Activated CD8-positive, alpha-beta memory T cell treated with anti-CD3 and anti-CD28 coated beads for 24 hours (primary cell): ENCODE results near the gene ZSWIM8.
A peak's percentile ranks its signal among the peaks of the same experiment; 100 is the strongest.
"Not testable (repeated sequence)": the region's sequence is repeated elsewhere in the genome, so short reads cannot be mapped to it uniquely, and the experiment has no call there.

Source experiments
- DNase-seq: peaks from one replicate; pipeline ENCODE4 v3.0.0-alpha.2; 2020

Gene ZSWIM8

DNA sequence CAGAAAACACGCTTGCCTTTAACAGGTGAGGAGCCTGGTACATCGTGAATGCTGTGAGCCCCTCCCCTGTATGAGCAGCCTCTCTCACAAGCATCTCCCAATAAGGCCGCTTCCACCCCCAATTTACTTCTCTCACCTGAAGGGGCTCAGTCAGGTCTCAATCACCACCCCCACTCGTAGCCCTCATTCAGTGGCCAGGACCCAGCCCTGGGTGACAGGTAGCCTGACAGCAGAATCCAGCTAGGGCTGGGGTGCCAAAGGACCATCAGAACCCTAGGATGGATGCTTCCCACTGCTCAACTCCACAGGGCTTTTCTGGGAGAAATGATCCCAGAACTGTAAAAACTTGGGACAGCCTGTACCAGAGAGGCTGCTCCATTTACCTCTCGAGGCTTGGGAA is 32.4 kb downstream of the ZSWIM8 start:
- DNase-seq, result no peak

GRCh38 chr10:73818402-73818801 is 33.0 kb downstream of the ZSWIM8 start:
- no peak for DNase-seq

DNA sequence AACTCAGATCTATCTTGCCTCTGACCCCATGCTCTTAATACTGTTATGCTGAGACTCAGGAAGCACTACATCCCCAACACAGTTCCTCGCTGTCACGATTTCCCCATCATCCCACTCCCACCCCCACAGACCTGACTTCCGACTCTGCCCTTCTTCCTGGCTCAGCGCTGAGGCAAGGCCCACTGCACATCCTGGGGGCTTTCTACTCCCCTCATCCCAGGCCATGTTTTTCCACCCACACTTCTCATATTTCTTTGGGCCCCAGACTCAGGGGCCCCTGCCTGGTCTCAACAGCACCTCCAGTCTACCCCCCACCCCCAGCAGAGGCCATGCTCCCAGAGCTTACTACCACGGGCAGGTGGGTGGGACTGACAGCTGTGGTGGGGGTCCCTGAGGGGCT is 33.7 kb downstream of the ZSWIM8 start:
- DNase-seq, result no peak

DNA sequence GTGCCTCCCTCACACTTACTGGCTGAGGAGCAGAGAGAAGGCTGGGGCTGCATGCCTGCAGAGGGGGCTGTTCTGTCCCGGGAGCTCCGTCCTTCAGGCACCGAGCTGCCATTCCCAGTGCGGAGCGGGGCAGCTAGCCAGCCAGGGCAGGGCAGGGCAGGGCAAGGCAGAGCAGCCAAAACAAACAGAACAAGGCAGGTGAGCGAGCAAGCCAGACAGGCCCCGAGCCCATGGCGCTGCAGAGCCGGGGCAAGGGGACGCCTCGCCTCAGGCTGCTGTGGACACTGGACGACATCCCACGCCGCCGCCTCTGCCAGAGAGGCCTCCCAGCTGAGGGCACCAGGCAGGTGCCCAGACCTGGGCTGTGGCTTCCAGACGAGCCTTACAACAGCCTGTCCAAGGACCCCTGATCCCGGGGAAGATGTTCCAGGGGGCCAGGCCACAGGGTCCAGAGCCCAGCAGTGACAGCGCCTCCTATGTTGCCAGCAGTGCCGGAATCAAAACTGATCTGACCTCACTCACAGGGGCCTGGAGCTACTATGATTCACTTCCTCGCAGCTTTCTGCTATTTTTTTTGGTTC is 34.2 kb downstream of the ZSWIM8 start:
- DNase-seq, result no peak

GRCh38 chr10:73823391-73823790 is 38.0 kb downstream of the ZSWIM8 start:
- DNase-seq, result no peak

- no peak for DNase-seq
Measured at GRCh38 chr10:73824146-73824725, 38.8 kb downstream of the ZSWIM8 start.

GRCh38 chr10:73827346-73828089 is 42.1 kb downstream of the ZSWIM8 start:
- DNase-seq, result no peak

GRCh38 chr10:73828161-73828560 is 42.8 kb downstream of the ZSWIM8 start:
- no peak for DNase-seq

DNA sequence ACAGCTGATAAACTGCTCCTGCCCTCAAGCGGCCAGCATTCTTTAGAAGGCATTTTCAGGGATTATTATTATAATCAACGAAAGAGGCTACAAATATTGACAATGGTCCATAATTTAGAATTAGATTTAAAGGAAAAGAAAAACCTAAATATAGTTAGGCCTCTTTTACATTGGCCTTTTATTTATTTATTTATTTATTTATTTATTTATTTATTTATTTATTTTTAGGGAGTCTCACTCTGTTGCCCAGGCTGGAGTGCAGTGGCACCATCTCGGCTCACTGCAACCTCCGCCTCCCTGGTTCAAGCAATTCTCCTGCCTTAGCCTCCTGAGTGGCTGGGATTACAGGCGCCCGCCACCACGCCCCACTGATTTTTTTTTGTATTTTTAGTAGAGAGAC is 43.7 kb downstream of the ZSWIM8 start:
- DNase-seq, result not testable (repeated sequence)

DNA sequence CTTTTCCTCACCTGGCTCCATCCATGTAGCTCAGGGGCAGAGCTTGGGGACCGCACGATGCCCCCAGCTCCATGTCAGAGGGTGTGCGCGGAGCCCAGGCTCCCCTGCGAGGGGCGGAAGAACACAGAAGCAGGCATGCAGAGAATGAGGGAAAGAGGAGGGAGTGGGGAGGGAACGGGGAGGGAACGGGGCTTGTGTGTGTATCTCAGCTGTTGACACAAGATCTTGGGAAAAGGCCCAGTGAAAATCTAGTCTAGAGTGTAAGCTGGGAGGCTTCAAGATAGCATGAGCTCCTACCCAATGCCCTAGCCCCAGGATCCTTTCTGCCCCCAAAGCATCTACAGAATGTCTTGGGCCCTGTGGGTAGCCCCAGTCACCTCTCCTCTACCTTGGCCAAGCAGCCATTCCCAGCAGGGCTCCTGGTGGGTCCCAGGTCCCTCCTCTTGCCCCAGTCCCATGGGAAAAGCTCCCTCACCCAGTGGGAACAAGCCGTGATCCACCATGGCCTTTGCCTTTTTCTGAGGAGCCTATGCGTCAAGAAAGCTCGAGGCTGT is 51.1 kb downstream of the ZSWIM8 start:
- DNase-seq, result no peak

DNA sequence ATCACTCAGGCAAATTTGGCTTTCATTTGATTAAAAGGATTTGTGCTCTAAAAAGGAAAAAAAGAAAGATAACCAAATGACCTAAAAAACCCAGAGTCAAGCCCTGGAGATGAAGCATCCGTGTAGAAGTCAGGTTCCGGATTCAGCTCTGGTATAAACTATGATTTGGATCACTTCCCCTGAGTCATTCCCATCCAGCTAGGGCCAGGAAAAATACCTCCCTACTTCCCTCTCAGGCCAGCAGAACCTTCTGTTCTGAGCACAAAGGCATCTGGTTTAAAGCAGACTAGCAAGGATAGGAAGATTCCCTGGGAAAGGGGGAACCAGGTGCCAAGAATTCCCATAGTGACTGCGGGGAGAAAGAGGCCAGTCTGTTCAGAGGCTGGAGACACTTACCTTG is 51.7 kb downstream of the ZSWIM8 start:
- DNase-seq, result no peak

DNA sequence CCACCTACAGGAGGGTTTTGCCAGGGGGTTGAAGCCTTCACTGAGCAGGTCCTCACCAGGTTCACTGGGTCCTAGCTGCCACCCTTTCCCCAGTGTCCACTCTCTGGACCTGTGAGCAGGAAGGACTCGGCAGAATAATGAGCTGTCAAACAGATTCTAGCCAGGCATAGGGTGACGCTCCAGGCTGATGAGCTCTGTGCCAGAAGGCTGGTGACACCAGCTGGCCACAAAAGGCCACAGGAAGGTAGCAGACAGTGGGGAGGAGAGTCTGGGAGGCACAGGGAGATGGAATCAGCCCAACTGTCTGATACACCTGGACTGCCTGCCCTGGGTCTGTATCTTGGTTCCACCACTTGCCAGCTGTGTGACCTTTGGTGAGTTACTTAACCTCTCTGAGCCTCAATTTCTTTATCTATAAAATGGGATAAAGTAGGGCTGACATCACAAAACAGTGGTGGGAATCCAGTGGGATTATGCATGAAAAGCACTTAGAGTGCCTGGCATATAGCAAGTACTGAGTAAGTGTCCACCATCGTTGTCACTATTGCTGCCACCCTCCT is 52.7 kb downstream of the ZSWIM8 start:
- DNase-seq, result no peak

DNA sequence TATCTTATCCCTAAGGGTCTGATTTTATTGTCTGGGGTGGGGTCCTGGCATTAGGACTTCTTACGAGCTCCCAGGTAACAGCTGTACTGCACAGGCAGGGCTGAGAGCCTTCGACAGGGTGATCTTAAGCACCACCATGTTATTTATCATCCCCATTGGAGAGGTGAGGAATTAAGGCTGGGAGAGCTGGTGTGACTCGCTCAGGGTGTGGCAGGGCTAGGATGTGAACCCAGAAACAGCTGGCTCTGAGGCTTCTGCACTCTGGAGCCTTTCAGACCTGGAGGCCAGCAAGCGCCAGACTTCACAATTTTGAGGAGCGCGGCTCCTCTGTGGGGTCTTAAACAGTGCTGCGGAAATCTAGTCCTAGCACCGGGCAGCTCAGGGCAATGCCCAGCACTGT is 53.4 kb downstream of the ZSWIM8 start:
- DNase-seq, result no peak

DNA sequence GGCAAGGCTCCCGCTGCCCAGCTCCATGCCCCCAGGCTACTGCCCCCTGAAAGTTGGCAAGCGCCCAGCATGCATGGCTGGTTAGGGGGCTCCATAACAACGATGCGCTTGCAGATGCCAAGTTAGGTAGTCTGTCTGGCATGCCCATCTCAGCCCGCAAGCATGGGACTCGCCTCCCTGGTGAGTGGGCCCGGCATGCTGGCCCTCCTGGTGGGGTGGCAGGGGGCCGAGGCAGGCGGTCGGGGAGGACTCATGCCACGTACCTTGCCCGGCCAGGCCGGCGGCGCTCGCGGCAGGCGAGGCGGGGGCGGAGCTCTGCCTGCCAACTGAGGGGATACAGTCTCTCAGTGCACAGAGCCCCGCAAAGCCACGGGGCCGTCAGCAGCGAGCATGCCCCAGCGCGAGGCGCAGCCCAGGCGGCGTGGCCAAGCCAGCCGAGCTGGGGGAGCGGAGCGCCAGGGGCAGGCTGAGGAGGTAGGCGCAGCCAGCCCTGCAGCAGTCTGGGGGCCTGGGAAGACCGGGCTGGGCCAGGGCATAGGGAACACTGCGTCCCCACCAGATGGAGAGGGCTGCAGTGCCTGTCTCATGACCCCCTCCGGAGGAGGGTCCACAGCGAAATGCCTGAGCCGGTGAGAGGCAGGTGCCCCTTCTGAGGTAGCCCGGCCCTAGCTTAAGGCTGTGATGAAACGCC is 54.0 kb downstream of the ZSWIM8 start:
- DNase-seq, result no peak

DNA sequence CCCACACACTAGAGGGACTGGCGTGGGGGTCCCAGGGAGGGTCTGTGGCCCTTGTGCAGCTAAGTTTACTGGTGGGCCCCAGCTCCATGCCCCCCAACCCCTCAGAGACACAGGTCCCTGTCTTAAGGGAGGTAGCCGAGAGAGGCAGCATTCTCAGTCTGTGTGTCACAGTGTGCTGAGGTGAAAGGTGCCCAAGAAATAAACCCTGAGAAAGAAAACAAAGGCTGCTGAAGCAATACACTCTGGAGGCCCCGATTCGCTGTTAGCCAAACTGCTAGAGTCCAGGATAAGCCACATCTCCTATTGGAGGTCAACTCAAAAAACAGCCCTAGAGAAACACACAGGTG is 54.6 kb downstream of the ZSWIM8 start:
- no peak for DNase-seq

DNA sequence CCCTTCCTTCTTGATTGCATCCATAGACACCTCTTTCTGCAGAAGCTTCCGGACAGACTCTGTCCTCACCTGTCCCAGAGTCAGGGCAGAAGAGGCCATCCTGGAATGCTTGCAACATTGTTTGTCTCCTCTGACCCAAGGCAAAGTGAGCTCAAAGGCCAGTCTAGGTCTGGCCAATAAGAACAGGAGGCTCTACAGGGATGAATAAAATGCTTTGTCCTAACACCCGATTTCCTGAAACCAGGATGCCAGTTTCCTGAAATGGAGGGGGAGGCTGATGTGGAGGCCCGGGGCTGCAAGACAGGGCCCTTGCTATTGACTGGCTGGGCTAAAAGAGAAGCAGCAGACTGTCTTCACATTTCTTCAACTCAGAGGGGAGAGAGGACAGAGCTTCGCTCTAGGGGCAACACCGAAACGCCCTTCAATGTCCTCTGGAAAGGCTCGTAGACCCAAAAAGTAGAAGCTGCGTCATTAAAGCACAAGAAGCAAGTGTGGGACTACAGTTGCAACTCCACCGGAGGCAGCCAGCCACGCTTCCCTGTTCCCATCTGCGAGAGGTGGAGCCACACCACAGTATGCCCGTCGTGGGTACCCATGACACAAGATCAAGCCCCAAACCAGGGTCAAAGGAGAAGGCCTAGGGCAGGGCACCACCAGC is 55.1 kb downstream of the ZSWIM8 start:
- DNase-seq, result no peak

- DNase-seq, result no peak
Measured at GRCh38 chr10:73841061-73841421, 55.6 kb downstream of the ZSWIM8 start.

DNA sequence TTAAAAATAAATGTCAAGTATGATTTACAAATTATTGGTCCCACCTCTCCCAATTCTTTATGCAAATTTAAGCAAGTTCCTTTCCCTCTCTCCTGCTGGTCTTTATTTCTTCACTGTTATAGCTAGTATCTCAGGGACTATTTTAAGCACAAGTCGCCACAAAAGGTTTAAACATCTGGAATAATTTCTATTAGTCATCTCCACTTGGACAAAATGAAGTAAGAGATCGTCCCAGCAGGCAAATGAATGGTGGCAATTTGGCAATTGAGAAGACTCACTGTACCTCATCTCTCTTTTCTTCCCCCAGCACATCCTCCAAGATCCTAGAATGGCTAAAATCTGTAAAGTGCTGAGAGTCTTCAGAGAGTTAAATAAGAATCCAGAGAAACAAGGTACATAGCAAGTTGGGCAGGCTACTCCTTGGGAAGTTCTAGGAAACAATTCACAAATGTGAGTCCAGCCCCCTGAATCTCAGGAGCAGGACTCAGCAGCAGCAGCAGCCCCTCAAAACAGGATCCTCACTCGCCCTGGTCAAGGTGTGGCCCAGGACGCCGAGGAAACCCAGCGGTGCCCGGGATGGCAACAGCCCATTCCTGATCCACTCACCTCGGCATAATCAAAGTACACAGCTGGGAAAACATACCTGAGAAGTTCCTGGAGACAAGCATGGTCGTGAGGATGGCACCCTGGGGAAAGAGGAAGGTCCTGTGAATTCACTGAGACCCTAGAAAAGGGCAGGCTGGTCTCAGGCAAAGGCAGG is 56.3 kb downstream of the ZSWIM8 start:
- no peak for DNase-seq

- no peak for DNase-seq
Measured at GRCh38 chr10:73842349-73842748, 56.9 kb downstream of the ZSWIM8 start.

DNA sequence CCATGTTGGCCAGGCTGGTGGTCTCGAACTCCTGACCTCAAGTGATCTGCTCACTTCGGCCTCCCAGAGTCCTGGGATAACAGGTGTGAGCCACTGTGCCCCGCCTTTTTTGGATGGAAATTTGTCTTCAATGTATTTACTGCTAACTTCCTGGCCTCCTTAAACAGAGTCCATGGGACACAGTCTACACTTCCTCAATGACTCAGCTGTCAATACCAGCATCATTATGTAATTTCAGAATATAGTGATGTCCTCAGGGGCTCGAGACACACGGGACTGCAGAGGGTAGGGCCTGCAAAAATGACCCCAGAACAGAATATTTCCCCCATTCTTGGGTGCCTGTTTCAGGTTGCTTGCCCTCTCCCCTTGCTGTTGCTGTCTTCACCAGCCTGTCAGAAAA is 57.9 kb downstream of the ZSWIM8 start:
- no peak for DNase-seq

GRCh38 chr10:73847031-73847430 is 61.6 kb downstream of the ZSWIM8 start:
- no peak for DNase-seq

GRCh38 chr10:73848821-73849489 is 63.5 kb downstream of the ZSWIM8 start:
- peak; percentile 99 for DNase-seq
